ENCODE measurements around the gene ANAPC4. TPM values are rescaled to one million over a fixed set of nuclear protein-coding genes. Genes with fewer than 3 reads are reported as not detected.

ANAPC4 gene
- total and polyA plus RNA-seq, 8 donors, result 9.0 to 39.9 (median 14.4) TPM

GRCh38 chr4:25397305-25397704 lies 20.2 kb downstream of the ANAPC4 start:
- DNase-seq (no peak), FAIRE-seq (no peak), ATAC-seq (no peak)
- no peaks in the 10 kb centered on the region for H3K9me3 ChIP-seq
- H3K27ac ChIP-seq, result no peak overlapping the region
- intact Hi-C loops (cut with DNase I), result no loop called here
- H3K27me3 ChIP-seq, result no peaks in the 10 kb centered on the region
- H3K4me1 ChIP-seq, result no peaks in the 10 kb centered on the region
- TF ChIP-seq, protein P1, sequence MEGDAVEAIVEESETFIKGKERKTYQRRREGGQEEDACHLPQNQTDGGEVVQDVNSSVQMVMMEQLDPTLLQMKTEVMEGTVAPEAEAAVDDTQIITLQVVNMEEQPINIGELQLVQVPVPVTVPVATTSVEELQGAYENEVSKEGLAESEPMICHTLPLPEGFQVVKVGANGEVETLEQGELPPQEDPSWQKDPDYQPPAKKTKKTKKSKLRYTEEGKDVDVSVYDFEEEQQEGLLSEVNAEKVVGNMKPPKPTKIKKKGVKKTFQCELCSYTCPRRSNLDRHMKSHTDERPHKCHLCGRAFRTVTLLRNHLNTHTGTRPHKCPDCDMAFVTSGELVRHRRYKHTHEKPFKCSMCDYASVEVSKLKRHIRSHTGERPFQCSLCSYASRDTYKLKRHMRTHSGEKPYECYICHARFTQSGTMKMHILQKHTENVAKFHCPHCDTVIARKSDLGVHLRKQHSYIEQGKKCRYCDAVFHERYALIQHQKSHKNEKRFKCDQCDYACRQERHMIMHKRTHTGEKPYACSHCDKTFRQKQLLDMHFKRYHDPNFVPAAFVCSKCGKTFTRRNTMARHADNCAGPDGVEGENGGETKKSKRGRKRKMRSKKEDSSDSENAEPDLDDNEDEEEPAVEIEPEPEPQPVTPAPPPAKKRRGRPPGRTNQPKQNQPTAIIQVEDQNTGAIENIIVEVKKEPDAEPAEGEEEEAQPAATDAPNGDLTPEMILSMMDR (IDR thresholded peaks at IDR 0.05), result no peak
- WGBS, 2 donors, result 97 to 99% methylated on average over 3 of the region's 3 CpGs
- no peak overlapping the region for H3K4me3 ChIP-seq
- H3K36me3 ChIP-seq, result peaks cover 0 to 61% (median 18%) of the 10 kb centered on the region in 3 donors

GRCh38 chr4:25399510-25399909 lies 22.4 kb downstream of the ANAPC4 start:
- TF ChIP-seq, protein P1 (IDR thresholded peaks at IDR 0.05), result no peak
- Histone ChIP-seq H3K27ac (no peak overlapping the region), H3K9me3 (no peaks in the 10 kb centered on the region), H3K36me3 (peaks cover 0 to 48% (median 18%) of the 10 kb centered on the region in 3 donors), H3K4me1 (no peaks in the 10 kb centered on the region), H3K27me3 (no peaks in the 10 kb centered on the region), H3K4me3 (no peak overlapping the region)
- DNase-seq (no peak), FAIRE-seq (no peak), ATAC-seq (no peak)
- 88 to 89% methylated on average over 4 of the region's 4 CpGs for whole genome bisulfite sequencing, 2 donors
- intact Hi-C loops (cut with DNase I), result no loop called here

DNA sequence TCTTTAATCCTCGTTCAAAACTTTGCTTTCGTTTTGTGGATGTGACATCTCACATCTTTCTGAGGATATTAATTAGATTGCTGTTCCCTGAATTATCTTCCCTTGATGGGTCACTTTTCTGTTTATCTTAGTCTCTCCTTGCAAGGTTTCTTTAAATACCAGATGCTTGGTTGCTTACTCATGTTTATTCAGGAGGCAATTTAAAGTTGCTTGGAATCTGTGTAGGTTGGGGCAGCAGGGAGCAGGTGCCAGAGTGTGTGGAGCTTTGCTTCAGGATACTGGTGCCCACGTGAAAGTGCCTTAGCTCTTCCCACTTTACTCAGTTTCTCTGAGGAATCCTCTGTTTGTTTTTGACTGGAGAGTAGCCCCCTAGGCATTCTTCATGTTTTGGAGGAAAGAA lies 24.0 kb downstream of the ANAPC4 start:
- H3K4me3 ChIP-seq, result no peak overlapping the region
- H3K9me3 ChIP-seq, result no peaks in the 10 kb centered on the region
- H3K27ac ChIP-seq, result no peak overlapping the region
- H3K36me3 ChIP-seq, result peaks cover 0 to 33% (median 14%) of the 10 kb centered on the region in 3 donors
- no peaks in the 10 kb centered on the region for H3K4me1 ChIP-seq
- WGBS, 2 donors, result 76 to 82% methylated on average over 3 of the region's 3 CpGs
- FAIRE-seq (no peak), ATAC-seq (no peak), DNase-seq (no peak)
- intact Hi-C loops (cut with DNase I), result no loop called here
- TF ChIP-seq, protein P1 (IDR thresholded peaks at IDR 0.05), result no peak
- no peaks in the 10 kb centered on the region for H3K27me3 ChIP-seq

- 77 to 97% methylated on average over 1 of the region's 1 CpG for WGBS, 2 donors
These were observed 25.5 kb downstream of the ANAPC4 start for GRCh38 chr4:25402521-25402920.

DNA sequence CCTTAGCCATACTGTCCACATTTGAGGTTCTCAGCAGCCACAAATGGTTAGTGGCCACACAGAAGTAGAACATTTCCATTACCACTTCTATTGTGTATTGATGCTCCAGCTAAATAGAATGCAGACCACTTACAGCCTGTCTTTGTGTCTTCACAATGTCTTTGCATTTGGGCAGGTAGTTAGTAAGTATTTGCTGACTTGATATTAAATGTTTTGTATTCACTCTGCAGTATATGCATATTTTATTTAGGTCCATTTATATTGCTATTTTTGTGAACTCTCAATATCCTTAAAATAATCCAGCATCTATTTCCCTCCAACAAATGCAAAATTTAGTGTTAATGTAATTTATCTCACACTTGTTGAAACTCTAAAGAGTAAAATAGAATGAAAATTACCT lies 26.6 kb downstream of the ANAPC4 start:
- Histone ChIP-seq H3K9me3 (no peaks in the 10 kb centered on the region), H3K4me1 (no peaks in the 10 kb centered on the region), H3K27me3 (no peaks in the 10 kb centered on the region), H3K27ac (no peak overlapping the region), H3K36me3 (peaks cover 0 to 25% (median 5%) of the 10 kb centered on the region in 3 donors), H3K4me3 (no peak overlapping the region)
- TF ChIP-seq, protein P1 (IDR thresholded peaks at IDR 0.05), result no peak
- ATAC-seq (no peak), DNase-seq (no peak), FAIRE-seq (no peak)
- intact Hi-C loops (cut with DNase I), result no loop called here

More at GRCh38 chr4:25402521-25402920, 25.5 kb downstream of the ANAPC4 start:
- Histone ChIP-seq H3K36me3 (peaks cover 0 to 32% (median 6%) of the 10 kb centered on the region in 3 donors), H3K4me3 (no peak overlapping the region), H3K9me3 (no peaks in the 10 kb centered on the region), H3K27ac (no peak overlapping the region), H3K27me3 (no peaks in the 10 kb centered on the region), H3K4me1 (no peaks in the 10 kb centered on the region)
- intact Hi-C loops (cut with DNase I), result no loop called here
- DNase-seq (no peak), ATAC-seq (no peak), FAIRE-seq (peak; percentile 54)
- TF ChIP-seq, protein P1 (IDR thresholded peaks at IDR 0.05), result no peak

Measured in pancreas (tissue), 10 donors.